Measurements from ENCODE around the gene MAST4. TPM values are rescaled to one million over a fixed set of nuclear protein-coding genes. Genes with fewer than 3 reads are reported as not detected.
A peak's percentile ranks its signal among the peaks of the same experiment; 100 is the strongest.

The MAST4 gene
- total RNA-seq, 5 donors from 2014 or later (not counting 1 experiment from before 2014, with no cell fraction given), result 26.1 to 35.5 (median 32.0) TPM

GRCh38 chr5:67205981-67206380 is 609.8 kb downstream of the MAST4 start:
- Mint-ChIP-seq H3K36me3 (peaks cover 4% of the 10 kb centered on the region), H3K27ac (peak overlapping the region; percentile 93 to 96), H3K4me3 (peak overlapping the region in 1 of 3 donors; percentile 55), H3K27me3 (no peaks in the 10 kb centered on the region), H3K4me1 (peaks cover 76 to 88% (median 88%) of the 10 kb centered on the region in 3 donors), H3K9me3 (peaks cover 2 to 5% (median 3%) of the 10 kb centered on the region in 3 donors)
- Histone ChIP-seq H3K4me1 (ENCODE audit: control insufficient read depth in 1 of 2, extremely low read depth in 1 of 2, insufficient read depth in 2 of 2, low read length in 2 of 2) (peaks cover 64 to 67% of the 10 kb centered on the region in 2 experiments), H3K36me3 (ENCODE audit: control insufficient read depth in 2 of 2, extremely low read depth in 1 of 2, insufficient read depth in 1 of 2, low read length in 1 of 2) (peaks cover 0 to 3% of the 10 kb centered on the region in 2 donors), H3K27ac (ENCODE audit: low read length) (peak overlapping the region; percentile 92), H3K27me3 (replicated peaks in 1 of 2; ENCODE audit: control insufficient read depth in 2 of 2, extremely low read depth in 1 of 2, insufficient read depth in 2 of 2, low read length in 1 of 2) (no peaks in the 10 kb centered on the region), H3K4me3 (ENCODE audit: control insufficient read depth in 1 of 2, extremely low read depth in 1 of 2, low read length in 1 of 2) (peak overlapping the region in 1 of 2 donors; percentile 38), H3K9me3 (no peaks in the 10 kb centered on the region)
- CTCF ChIA-PET, result interaction anchor here (0.6 to 7.5 kb wide), 9 partner anchors 26 to 49 kb away, joined by 3 to 119 read pairs (median 27); no protein-coding TSS in a partner anchor
- no peak for DNase-seq
- POLR2A ChIA-PET, result no interaction called here
- whole genome bisulfite sequencing (ENCODE audit: insufficient coverage), result 67% methylated on average over 3 of the region's 3 CpGs
- no peak for ATAC-seq (replicated peaks in 1 of 4)

GRCh38 chr5:67206461-67206860 is 610.3 kb downstream of the MAST4 start:
- Mint-ChIP-seq H3K27ac (peak overlapping the region; percentile 93 to 96), H3K4me3 (peak overlapping the region; percentile 9 to 55 (median 28)), H3K4me1 (peaks cover 74 to 84% (median 83%) of the 10 kb centered on the region in 3 donors), H3K36me3 (no peaks in the 10 kb centered on the region), H3K9me3 (no peaks in the 10 kb centered on the region), H3K27me3 (no peaks in the 10 kb centered on the region)
- no CpG with 5 or more reads among the region's 2 CpGs for WGBS (ENCODE audit: insufficient coverage)
- ChIA-PET POLR2A (interaction anchor here (1.2 to 1.5 kb wide), 2 partner anchors 45 to 46 kb away, joined by 7 read pairs; no protein-coding TSS in a partner anchor), CTCF (interaction anchor here (0.6 to 7.5 kb wide), 22 partner anchors 9 to 1080 kb away, joined by 3 to 119 read pairs (median 5); no protein-coding TSS in a partner anchor)
- H3K27me3 ChIP-seq (replicated peaks in 1 of 2; ENCODE audit: control insufficient read depth in 2 of 2, extremely low read depth in 1 of 2, insufficient read depth in 2 of 2, low read length in 1 of 2), result no peaks in the 10 kb centered on the region
- H3K4me1 ChIP-seq (ENCODE audit: control insufficient read depth in 1 of 2, extremely low read depth in 1 of 2, insufficient read depth in 2 of 2, low read length in 2 of 2), result peaks cover 64 to 67% of the 10 kb centered on the region in 2 experiments
- H3K9me3 ChIP-seq, result no peaks in the 10 kb centered on the region
- DNase-seq (no peak), ATAC-seq (replicated peaks in 1 of 4) (no peak)
- H3K36me3 ChIP-seq (ENCODE audit: control insufficient read depth in 2 of 2, extremely low read depth in 1 of 2, insufficient read depth in 1 of 2, low read length in 1 of 2), result peaks cover 0 to 3% of the 10 kb centered on the region in 2 donors
- peak overlapping the region; percentile 92 for H3K27ac ChIP-seq (ENCODE audit: low read length)
- no peak overlapping the region for H3K4me3 ChIP-seq (ENCODE audit: control insufficient read depth in 1 of 2, extremely low read depth in 1 of 2, low read length in 1 of 2)

GRCh38 chr5:67206929-67207328 is 610.7 kb downstream of the MAST4 start:
- Mint-ChIP-seq H3K4me1 (peaks cover 73 to 80% (median 79%) of the 10 kb centered on the region in 3 donors), H3K27ac (peak overlapping the region; percentile 93 to 96), H3K36me3 (no peaks in the 10 kb centered on the region), H3K9me3 (no peaks in the 10 kb centered on the region), H3K27me3 (no peaks in the 10 kb centered on the region), H3K4me3 (peak overlapping the region; percentile 9 to 55 (median 28))
- Histone ChIP-seq H3K4me1 (ENCODE audit: control insufficient read depth in 1 of 2, extremely low read depth in 1 of 2, insufficient read depth in 2 of 2, low read length in 2 of 2) (peaks cover 63% of the 10 kb centered on the region in 2 experiments), H3K27me3 (replicated peaks in 1 of 2; ENCODE audit: control insufficient read depth in 2 of 2, extremely low read depth in 1 of 2, insufficient read depth in 2 of 2, low read length in 1 of 2) (no peaks in the 10 kb centered on the region), H3K36me3 (ENCODE audit: control insufficient read depth in 2 of 2, extremely low read depth in 1 of 2, insufficient read depth in 1 of 2, low read length in 1 of 2) (peaks cover 0 to 3% of the 10 kb centered on the region in 2 donors), H3K9me3 (no peaks in the 10 kb centered on the region), H3K4me3 (ENCODE audit: control insufficient read depth in 1 of 2, extremely low read depth in 1 of 2, low read length in 1 of 2) (no peak overlapping the region), H3K27ac (ENCODE audit: low read length) (peak overlapping the region; percentile 92)
- POLR2A ChIA-PET, result interaction anchor here (0.5 to 1.5 kb wide), 7 partner anchors 36 to 899 kb away, joined by 3 to 7 read pairs (median 5); no protein-coding TSS in a partner anchor
- ATAC-seq (replicated peaks in 1 of 4) (peak; percentile 87 to 93 (median 90)), DNase-seq (peak; percentile 42 to 92 (median 81))
- CTCF ChIA-PET, result interaction anchor here (0.5 to 7.5 kb wide), 27 partner anchors 9 to 1803 kb away, joined by 3 to 119 read pairs (median 4); no protein-coding TSS in a partner anchor
- 0% methylated on average over 1 of the region's 4 CpGs for WGBS (ENCODE audit: insufficient coverage)

- H3K9me3 Mint-ChIP-seq, result no peaks in the 10 kb centered on the region
- no peaks in the 10 kb centered on the region for H3K27me3 ChIP-seq (replicated peaks in 1 of 2; ENCODE audit: control insufficient read depth in 2 of 2, extremely low read depth in 1 of 2, insufficient read depth in 2 of 2, low read length in 1 of 2)
- peaks cover 0 to 3% of the 10 kb centered on the region in 2 donors for H3K36me3 ChIP-seq (ENCODE audit: control insufficient read depth in 2 of 2, extremely low read depth in 1 of 2, insufficient read depth in 1 of 2, low read length in 1 of 2)
- H3K36me3 Mint-ChIP-seq, result no peaks in the 10 kb centered on the region
- DNase-seq (no peak), ATAC-seq (replicated peaks in 1 of 4) (no peak)
- H3K9me3 ChIP-seq, result no peaks in the 10 kb centered on the region
- peak overlapping the region; percentile 92 for H3K27ac ChIP-seq (ENCODE audit: low read length)
- H3K4me1 ChIP-seq (ENCODE audit: control insufficient read depth in 1 of 2, extremely low read depth in 1 of 2, insufficient read depth in 2 of 2, low read length in 2 of 2), result peaks cover 50 to 54% of the 10 kb centered on the region in 2 experiments
- 71% methylated on average over 1 of the region's 3 CpGs for WGBS (ENCODE audit: insufficient coverage)
- peak overlapping the region; percentile 93 to 96 for H3K27ac Mint-ChIP-seq
- no peak overlapping the region for H3K4me3 ChIP-seq (ENCODE audit: control insufficient read depth in 1 of 2, extremely low read depth in 1 of 2, low read length in 1 of 2)
- peaks cover 61 to 68% (median 65%) of the 10 kb centered on the region in 3 donors for H3K4me1 Mint-ChIP-seq
- H3K27me3 Mint-ChIP-seq, result no peaks in the 10 kb centered on the region
- ChIA-PET POLR2A (interaction anchor here in 1 of 2 donors (0.7 kb wide), 1 partner anchor 31 kb away, joined by 3 read pairs; no protein-coding TSS in a partner anchor), CTCF (interaction anchor here (0.6 to 7.5 kb wide), 11 partner anchors 10 to 52 kb away, joined by 3 to 119 read pairs (median 10); no protein-coding TSS in a partner anchor)
- H3K4me3 Mint-ChIP-seq, result peak overlapping the region in 1 of 3 donors; percentile 55
Measured at GRCh38 chr5:67208403-67208802, 612.2 kb downstream of the MAST4 start.

GRCh38 chr5:67209141-67209771 is 613.1 kb downstream of the MAST4 start:
- H3K4me3 Mint-ChIP-seq, result no peak overlapping the region
- Histone ChIP-seq H3K4me3 (ENCODE audit: control insufficient read depth in 1 of 2, extremely low read depth in 1 of 2, low read length in 1 of 2) (no peak overlapping the region), H3K9me3 (no peaks in the 10 kb centered on the region), H3K4me1 (ENCODE audit: control insufficient read depth in 1 of 2, extremely low read depth in 1 of 2, insufficient read depth in 2 of 2, low read length in 2 of 2) (peaks cover 45 to 46% of the 10 kb centered on the region in 2 experiments), H3K27me3 (replicated peaks in 1 of 2; ENCODE audit: control insufficient read depth in 2 of 2, extremely low read depth in 1 of 2, insufficient read depth in 2 of 2, low read length in 1 of 2) (no peaks in the 10 kb centered on the region), H3K27ac (ENCODE audit: low read length) (peak overlapping the region; percentile 18), H3K36me3 (ENCODE audit: control insufficient read depth in 2 of 2, extremely low read depth in 1 of 2, insufficient read depth in 1 of 2, low read length in 1 of 2) (peaks cover 0 to 3% of the 10 kb centered on the region in 2 donors)
- ATAC-seq (replicated peaks in 1 of 4) (peak; percentile 41 to 50 (median 46)), DNase-seq (peak; percentile 7 to 87 (median 48))
- no peaks in the 10 kb centered on the region for H3K36me3 Mint-ChIP-seq
- H3K4me1 Mint-ChIP-seq, result peaks cover 58 to 66% (median 62%) of the 10 kb centered on the region in 3 donors
- no peaks in the 10 kb centered on the region for H3K9me3 Mint-ChIP-seq
- POLR2A ChIA-PET, result interaction anchor here in 1 of 2 donors (1.2 kb wide), 1 partner anchor 48 kb away, joined by 3 read pairs; no protein-coding TSS in a partner anchor
- H3K27ac Mint-ChIP-seq, result peak overlapping the region; percentile 84 to 85
- no peaks in the 10 kb centered on the region for H3K27me3 Mint-ChIP-seq
- WGBS (ENCODE audit: insufficient coverage), result 40% methylated on average over 5 of the region's 11 CpGs
- CTCF ChIA-PET, result interaction anchor here (0.5 to 7.5 kb wide), 15 partner anchors 9 to 216 kb away, joined by 3 to 119 read pairs (median 6); no protein-coding TSS in a partner anchor

GRCh38 chr5:67211926-67212325 is 615.7 kb downstream of the MAST4 start:
- Mint-ChIP-seq H3K4me3 (no peak overlapping the region), H3K4me1 (peaks cover 58 to 66% (median 62%) of the 10 kb centered on the region in 3 donors), H3K36me3 (no peaks in the 10 kb centered on the region), H3K9me3 (no peaks in the 10 kb centered on the region), H3K27me3 (no peaks in the 10 kb centered on the region), H3K27ac (peak overlapping the region; percentile 66 to 73)
- POLR2A ChIA-PET, result no interaction called here
- ATAC-seq (replicated peaks in 1 of 4) (no peak), DNase-seq (no peak)
- Histone ChIP-seq H3K9me3 (no peaks in the 10 kb centered on the region), H3K27ac (ENCODE audit: low read length) (no peak overlapping the region), H3K4me3 (ENCODE audit: control insufficient read depth in 1 of 2, extremely low read depth in 1 of 2, low read length in 1 of 2) (no peak overlapping the region), H3K36me3 (ENCODE audit: control insufficient read depth in 2 of 2, extremely low read depth in 1 of 2, insufficient read depth in 1 of 2, low read length in 1 of 2) (peaks cover 0 to 3% of the 10 kb centered on the region in 2 donors), H3K27me3 (replicated peaks in 1 of 2; ENCODE audit: control insufficient read depth in 2 of 2, extremely low read depth in 1 of 2, insufficient read depth in 2 of 2, low read length in 1 of 2) (no peaks in the 10 kb centered on the region), H3K4me1 (ENCODE audit: control insufficient read depth in 1 of 2, extremely low read depth in 1 of 2, insufficient read depth in 2 of 2, low read length in 2 of 2) (peaks cover 34 to 47% of the 10 kb centered on the region in 2 experiments)
- CTCF ChIA-PET, result interaction anchor here in 1 of 2 donors (6.7 kb wide), 1 partner anchor 44 kb away, joined by 35 read pairs; no protein-coding TSS in a partner anchor
- 100% methylated on average over 2 of the region's 2 CpGs for WGBS (ENCODE audit: insufficient coverage)
